Stimulated activated CD8-positive, alpha-beta memory T cell treated with anti-CD3 and anti-CD28 coated beads, Interleukin-15, amount 100 ng/mL, for 24 hours (primary cell): ENCODE measurements around the gene FAM171A1.
A peak's percentile ranks its signal among the peaks of the same experiment; 100 is the strongest.

ENCODE experiments used
- DNase-seq: peaks from one replicate; pipeline ENCODE4 v3.0.0-alpha.2; 2020; ENCODE audit warnings: low read depth

Gene FAM171A1

GRCh38 chr10:15168786-15169554 is 202.1 kb downstream of the FAM171A1 start:
- DNase-seq = peak; percentile 89

GRCh38 chr10:15168291-15168785 is 202.8 kb downstream of the FAM171A1 start, which contains the start of gene NMT2:
TSS of gene NMT2 (minus strand) at chr10:15168693. CDS start at chr10:15168612, 81 bp downstream.
- no peak for DNase-seq

GRCh38 chr10:15167411-15168290 is 203.4 kb downstream of the FAM171A1 start:
- DNase-seq = peak; percentile 8

GRCh38 chr10:15166325-15166724 is 204.8 kb downstream of the FAM171A1 start:
- no peak for DNase-seq

GRCh38 chr10:15163253-15163828 is 207.7 kb downstream of the FAM171A1 start:
- no peak for DNase-seq
